Calu3 (cell line): ENCODE results near the gene PPCS. TPM values are rescaled to one million over a fixed set of nuclear protein-coding genes. Genes with fewer than 3 reads are reported as not detected.

Experiments used
- BruUV-seq: library from RNA; stranded (reverse); fragments of 400-500 nt; replicated peaks from 2 replicates; lab custom pipeline; 2021; lab: Mats Ljungman, UMichigan
- CTCF ChIA-PET: fragments of 300-600 bp; sonication (Branson Sonifier 250); formaldehyde crosslinking; loops from one replicate; lab custom pipeline; 2022; ENCODE audit warnings: antibody characterized with exemption; lab: Charles Lee
- DNase-seq: peaks from one replicate; pipeline ENCODE4 v3.0.0; 2022
- H3K27ac Mint-ChIP-seq: one replicate; pipeline ENCODE4 v1.8.0; 2022; ENCODE audit warnings: mixed read lengths; ENCODE audit not compliant: unreplicated experiment
- H3K27me3 Mint-ChIP-seq: one replicate; pipeline ENCODE4 v1.8.0; 2022; ENCODE audit warnings: mixed read lengths; ENCODE audit not compliant: unreplicated experiment
- H3K36me3 Mint-ChIP-seq: one replicate; pipeline ENCODE4 v1.8.0; 2022; ENCODE audit warnings: mild to moderate bottlenecking, moderate library complexity, mixed read lengths; ENCODE audit not compliant: insufficient read depth, unreplicated experiment
- H3K4me1 Mint-ChIP-seq: one replicate; pipeline ENCODE4 v1.8.0; 2022; ENCODE audit warnings: mild to moderate bottlenecking, low read depth, mixed read lengths; ENCODE audit not compliant: unreplicated experiment
- H3K4me3 Mint-ChIP-seq: one replicate; pipeline ENCODE4 v1.8.0; 2022; ENCODE audit warnings: mild to moderate bottlenecking, low read depth, moderate library complexity, mixed read lengths; ENCODE audit not compliant: unreplicated experiment
- H3K9me3 Mint-ChIP-seq: one replicate; pipeline ENCODE4 v1.8.0; 2022; ENCODE audit warnings: low read depth, mixed read lengths; ENCODE audit not compliant: unreplicated experiment
- CTCF ChIP-seq: fragments of 200-600 bp; IDR thresholded peaks from one replicate; pipeline ENCODE4 v1.8.0; 2022; ENCODE audit warnings: antibody characterized with exemption; ENCODE audit not compliant: unreplicated experiment
- intact Hi-C: fragments of 100-400 bp; cut with micrococcal nuclease; formaldehyde crosslinking; loops from one replicate; pipeline ENCODE4 v1.10.0; 2022; ENCODE audit not compliant: unreplicated experiment
- total RNA-seq: library from RNA; stranded (reverse); gene quantifications from 2 replicates; pipeline ENCODE4 v1.2.3, GENCODE V29; 2022

The PPCS gene
- total RNA-seq, 1 experiment from 2014 or later = 67.8 TPM

- CTCF ChIA-PET = interaction anchor here (0.6 kb wide), 1 partner anchor 201 kb away, joined by 3 read pairs; no protein-coding TSS in a partner anchor
- intact Hi-C loops = no loop called here
- Mint-ChIP-seq H3K4me3 (no peak overlapping the region), H3K27ac (no peak overlapping the region), H3K36me3 (no peaks in the 10 kb centered on the region), H3K4me1 (no peaks in the 10 kb centered on the region), H3K9me3 (no peaks in the 10 kb centered on the region), H3K27me3 (no peaks in the 10 kb centered on the region)
- BruUV-seq = no TSS peak
- no peak for TF ChIP-seq CTCF
- DNase-seq = no peak
Observed at GRCh38 chr1:42430286-42431135, 25.8 kb upstream of the PPCS start.

GRCh38 chr1:42431514-42431913 is 24.8 kb upstream of the PPCS start:
- no peak for DNase-seq
- H3K27me3 Mint-ChIP-seq = no peaks in the 10 kb centered on the region
- H3K9me3 Mint-ChIP-seq = no peaks in the 10 kb centered on the region
- CTCF ChIA-PET = no interaction called here
- H3K36me3 Mint-ChIP-seq = no peaks in the 10 kb centered on the region
- no TSS peak for BruUV-seq
- TF ChIP-seq CTCF = no peak
- H3K4me1 Mint-ChIP-seq = no peaks in the 10 kb centered on the region
- no peak overlapping the region for H3K4me3 Mint-ChIP-seq
- intact Hi-C loops = no loop called here
- no peak overlapping the region for H3K27ac Mint-ChIP-seq

GRCh38 chr1:42432714-42433113 is 23.6 kb upstream of the PPCS start:
- CTCF ChIA-PET = no interaction called here
- TF ChIP-seq CTCF = no peak
- Mint-ChIP-seq H3K36me3 (no peaks in the 10 kb centered on the region), H3K4me1 (no peaks in the 10 kb centered on the region), H3K4me3 (no peak overlapping the region), H3K27me3 (no peaks in the 10 kb centered on the region), H3K9me3 (no peaks in the 10 kb centered on the region), H3K27ac (no peak overlapping the region)
- intact Hi-C loops = no loop called here
- BruUV-seq = no TSS peak
- no peak for DNase-seq

GRCh38 chr1:42433369-42433768 is 23.0 kb upstream of the PPCS start:
- no peak for TF ChIP-seq CTCF
- H3K36me3 Mint-ChIP-seq = no peaks in the 10 kb centered on the region
- no peaks in the 10 kb centered on the region for H3K27me3 Mint-ChIP-seq
- no peak overlapping the region for H3K27ac Mint-ChIP-seq
- intact Hi-C loops = no loop called here
- CTCF ChIA-PET = interaction anchor here (0.7 kb wide), 1 partner anchor 9 kb away, joined by 4 read pairs; no protein-coding TSS in a partner anchor
- H3K4me1 Mint-ChIP-seq = no peaks in the 10 kb centered on the region
- no peaks in the 10 kb centered on the region for H3K9me3 Mint-ChIP-seq
- no peak for DNase-seq
- H3K4me3 Mint-ChIP-seq = no peak overlapping the region
- no TSS peak for BruUV-seq
